H1 (cell line): ENCODE results near the gene CYB5B. TPM values are rescaled to one million over a fixed set of nuclear protein-coding genes. Genes with fewer than 3 reads are reported as not detected.

Experiments used
- CTCF ChIA-PET: fragments of 300-600 bp; sonication (Branson Sonifier 250); formaldehyde crosslinking; loops from one replicate; lab custom pipeline; 2021; ENCODE audit not compliant: partially characterized antibody; lab: Charles Lee
- POLR2A ChIA-PET: fragments of 300-600 bp; sonication (Branson Sonifier 250); formaldehyde crosslinking; loops from one replicate; lab custom pipeline; 2021; ENCODE audit warnings: inconsistent platforms; ENCODE audit not compliant: partially characterized antibody; lab: Charles Lee
- DNase-seq, 2 experiments: peaks; one replicate each; pipeline versions ENCODE4 v3.0.0 to v3.0.0-alpha.2; 2010 to 2022; ENCODE audit warnings: low spot score in 2 of 2, low read depth in 1 of 2, mixed read lengths in 1 of 2
- FAIRE-seq: peaks from 2 replicates; lab custom pipeline; 2011; peaks lifted over from hg19 to GRCh38; lab: Jason Lieb, UNC
- H2AFZ ChIP-seq: 2 replicates; pipeline ENCODE4 v1.8.1; 2012; ENCODE audit warnings: low read length, inconsistent platforms
- H2AK5ac ChIP-seq: 2 replicates; pipeline ENCODE4 v1.6.1; 2013; ENCODE audit warnings: low read depth, low read length
- H2BK120ac ChIP-seq: replicated peaks from 2 replicates; pipeline ENCODE3; 2013; ENCODE audit warnings: low read depth, low read length, inconsistent platforms
- H2BK12ac ChIP-seq: 2 replicates; pipeline ENCODE4 v1.6.1; 2013; ENCODE audit warnings: low read depth, low read length
- H2BK15ac ChIP-seq: 2 replicates; pipeline ENCODE4 v1.6.1; 2013; ENCODE audit warnings: low read length
- H2BK20ac ChIP-seq: 2 replicates; pipeline ENCODE4 v1.6.1; 2013; ENCODE audit warnings: low read length
- H2BK5ac ChIP-seq: 2 replicates; pipeline ENCODE4 v1.6.1; 2013; ENCODE audit warnings: low read depth, low read length
- H3K14ac ChIP-seq: 2 replicates; pipeline ENCODE4 v1.6.1; 2013; ENCODE audit warnings: inconsistent platforms; ENCODE audit not compliant: insufficient read length
- H3K18ac ChIP-seq: 2 replicates; pipeline ENCODE4 v1.6.1; 2013; ENCODE audit warnings: low read length; ENCODE audit errors: extremely low read depth
- H3K23ac ChIP-seq: 2 replicates; pipeline ENCODE4 v1.6.1; 2013; ENCODE audit warnings: inconsistent platforms; ENCODE audit not compliant: insufficient read length
- H3K23me2 ChIP-seq: 2 replicates; pipeline ENCODE4 v1.6.1; 2013; ENCODE audit warnings: low read depth, low read length
- H3K27ac ChIP-seq: 2 replicates; pipeline ENCODE4 v1.6.1; 2011; ENCODE audit warnings: low read depth, low read length, inconsistent platforms
- H3K27me3 ChIP-seq, 4 experiments: replicated peaks in 1 of 4; 1 replicate in 1 of 4; 2 replicates in 3 of 4; pipeline versions ENCODE4 v1.6.1 to v1.8.1; 2011 to 2013; ENCODE audit warnings: low read length in 3 of 4, mild to moderate bottlenecking in 3 of 4, inconsistent platforms in 2 of 4, mixed read lengths in 2 of 4, moderate library complexity in 1 of 4; ENCODE audit not compliant: control insufficient read depth in 3 of 4, insufficient read depth in 3 of 4; ENCODE audit errors: extremely low read depth in 1 of 4
- H3K36me3 ChIP-seq, 4 experiments: 2 replicates each; pipeline versions ENCODE4 v1.6.1 to v1.8.1; 2011 to 2013; ENCODE audit warnings: mild to moderate bottlenecking in 4 of 4, low read length in 3 of 4, moderate library complexity in 2 of 4, control low read depth in 1 of 4, inconsistent platforms in 1 of 4; ENCODE audit not compliant: insufficient read depth in 4 of 4, control insufficient read depth in 2 of 4
- H3K4ac ChIP-seq: replicated peaks from 2 replicates; pipeline ENCODE3; 2013; ENCODE audit warnings: low read length, low read depth, mixed read lengths, inconsistent platforms; ENCODE audit not compliant: insufficient read length
- H3K4me1 ChIP-seq, 4 experiments: replicated peaks in 1 of 4; 1 replicate in 1 of 4; 2 replicates in 3 of 4; pipeline versions ENCODE4 v1.6.1 to v1.8.1; 2011 to 2013; ENCODE audit warnings: low read length in 3 of 4, inconsistent platforms in 2 of 4, mixed read lengths in 1 of 4; ENCODE audit not compliant: insufficient read depth in 4 of 4, control insufficient read depth in 3 of 4
- H3K4me2 ChIP-seq, 2 experiments: 2 replicates each; pipeline versions ENCODE4 v1.6.1 to v1.8.1; 2011 to 2013; ENCODE audit warnings: low read depth in 2 of 2, low read length in 2 of 2, control low read depth in 1 of 2, inconsistent platforms in 1 of 2, mild to moderate bottlenecking in 1 of 2; ENCODE audit not compliant: insufficient read depth in 1 of 2
- H3K4me3 ChIP-seq, 4 experiments: fragments of 200-600, 300-600 bp in 1 of 4; sonication (generic), shearing (Covaris generic), sonication (Bioruptor Twin) in 1 of 4; 2 replicates each; pipeline versions ENCODE4 v1.5.1 to v1.8.1; 2011 to 2016; ENCODE audit warnings: low read length in 4 of 4, low read depth in 3 of 4, control low read depth in 2 of 4, inconsistent platforms in 2 of 4, mild to moderate bottlenecking in 2 of 4, mixed read lengths in 1 of 4, moderate library complexity in 1 of 4; ENCODE audit not compliant: insufficient read depth in 2 of 4; ENCODE audit errors: extremely low read depth in 1 of 4
- H3K56ac ChIP-seq: replicated peaks from 2 replicates; pipeline ENCODE3; 2013; ENCODE audit warnings: low read depth, mild to moderate bottlenecking, mixed read lengths, low read length, inconsistent platforms; ENCODE audit not compliant: insufficient read length
- H3K79me1 ChIP-seq: 2 replicates; pipeline ENCODE4 v1.6.1; 2013; ENCODE audit warnings: low read depth, low read length, control low read depth
- H3K79me2 ChIP-seq, 2 experiments: 2 replicates each; pipeline versions ENCODE4 v1.6.1 to v1.8.1; 2012 to 2013; ENCODE audit warnings: low read length in 2 of 2, mild to moderate bottlenecking in 2 of 2, inconsistent platforms in 1 of 2; ENCODE audit not compliant: insufficient read depth in 2 of 2, control insufficient read depth in 1 of 2
- H3K9ac ChIP-seq, 4 experiments: replicated peaks in 1 of 4; 1 replicate in 1 of 4; 2 replicates in 3 of 4; pipeline versions ENCODE4 v1.6.1 to v1.8.1; 2011 to 2013; ENCODE audit warnings: low read depth in 3 of 4, low read length in 3 of 4, control low read depth in 2 of 4, mild to moderate bottlenecking in 2 of 4, moderate library complexity in 2 of 4, inconsistent platforms in 1 of 4; ENCODE audit errors: extremely low read depth in 1 of 4
- H3K9me3 ChIP-seq, 2 experiments: 2 replicates each; pipeline versions ENCODE4 v1.6.1 to v1.8.1; 2012 to 2013; ENCODE audit warnings: mild to moderate bottlenecking in 2 of 2, moderate library complexity in 2 of 2, control low read depth in 1 of 2, inconsistent platforms in 1 of 2, low read depth in 1 of 2, low read length in 1 of 2, mixed read lengths in 1 of 2; ENCODE audit not compliant: insufficient read depth in 2 of 2
- H4K20me1 ChIP-seq, 2 experiments: replicated peaks in 1 of 2; 2 replicates each; pipeline versions ENCODE3 to v1.8.1; 2011 to 2013; ENCODE audit warnings: inconsistent platforms in 2 of 2, low read length in 2 of 2, mild to moderate bottlenecking in 1 of 2; ENCODE audit not compliant: insufficient read depth in 2 of 2, control insufficient read depth in 1 of 2
- H4K5ac ChIP-seq: 2 replicates; pipeline ENCODE4 v1.6.1; 2013; ENCODE audit warnings: low read length, low read depth, mixed read lengths, inconsistent platforms; ENCODE audit not compliant: insufficient read length
- H4K8ac ChIP-seq: 2 replicates; pipeline ENCODE4 v1.8.0; 2013; ENCODE audit warnings: mild to moderate bottlenecking, moderate library complexity, low read length, inconsistent platforms; ENCODE audit not compliant: insufficient read depth; ENCODE audit errors: extremely low read depth
- H4K91ac ChIP-seq: replicated peaks from 2 replicates; pipeline ENCODE3; 2013; ENCODE audit warnings: low read length, mixed read lengths, inconsistent platforms; ENCODE audit not compliant: insufficient read length
- CHD1 ChIP-seq: IDR thresholded peaks from 2 replicates; pipeline ENCODE4 v1.6.1; 2012; ENCODE audit warnings: low read depth, low read length, improper control_type of control experiment
- KDM1A ChIP-seq: fragments of 200-600, 300-600 bp; sonication (generic); IDR thresholded peaks from 2 replicates; pipeline ENCODE4 v1.7.1; 2016; ENCODE audit warnings: mild to moderate bottlenecking, low read length, borderline replicate concordance
- NANOG ChIP-seq: IDR thresholded peaks from 2 replicates; pipeline ENCODE4 v1.6.1; 2011; ENCODE audit warnings: low read length, low read depth, mild to moderate bottlenecking, inconsistent platforms; ENCODE audit not compliant: insufficient read depth, poor library complexity, severe bottlenecking
- RBBP5 ChIP-seq: IDR thresholded peaks from 2 replicates; pipeline ENCODE4 v1.7.1; 2012; ENCODE audit warnings: low read depth, mild to moderate bottlenecking, inconsistent platforms, low read length, moderate library complexity, borderline replicate concordance
- WGBS, 2 experiments: shearing (Covaris generic) in 1 of 2; methylation state at CpG; one replicate each; pipeline versions ENCODE4 v1.1.6 to v1.1.7; 2013 to 2015; ENCODE audit warnings: low lambda C conversion rate in 2 of 2, mixed read lengths in 2 of 2, inconsistent platforms in 1 of 2, low coverage in 1 of 2, missing lambda C conversion rate in 1 of 2; ENCODE audit not compliant: insufficient replicate concordance in 2 of 2, insufficient coverage in 1 of 2, insufficient read length in 1 of 2; ENCODE audit errors: extremely low coverage in 1 of 2, missing lambda C conversion rate in 1 of 2; 5-methylcytosine and 5-hydroxymethylcytosine counted together
- polyA plus RNA-seq, 7 experiments: library from polyadenylated mRNA; depleted of rRNA in 3 of 7; stranded (reverse) in 5 of 7; unstranded in 2 of 7; fragments of >200 nt in 5 of 7; fragments of 200-250 nt in 2 of 7; gene quantifications; 1 replicate in 5 of 7; 2 replicates in 1 of 7; 4 replicates in 1 of 7; pipeline versions ENCODE4 v1.2.1 to v1.2.3, GENCODE V29; 2011 to 2013; ENCODE audit warnings: missing spikeins in 2 of 7, mixed read lengths in 2 of 7
- total RNA-seq: library from RNA; stranded (reverse); fragmentation: NEBNext Ultra II Directional; extraction: Animal tissue kit (Norgen Biotek cat#: 25700); gene quantifications from 2 replicates; pipeline ENCODE4 v1.2.1, GENCODE V29; 2021

The CYB5B gene
- total and polyA plus RNA-seq, 2 of the 8 experiments (the other 6 are each of a cell fraction or from before 2014, with no cell fraction given): 108 to 127 TPM

DNA sequence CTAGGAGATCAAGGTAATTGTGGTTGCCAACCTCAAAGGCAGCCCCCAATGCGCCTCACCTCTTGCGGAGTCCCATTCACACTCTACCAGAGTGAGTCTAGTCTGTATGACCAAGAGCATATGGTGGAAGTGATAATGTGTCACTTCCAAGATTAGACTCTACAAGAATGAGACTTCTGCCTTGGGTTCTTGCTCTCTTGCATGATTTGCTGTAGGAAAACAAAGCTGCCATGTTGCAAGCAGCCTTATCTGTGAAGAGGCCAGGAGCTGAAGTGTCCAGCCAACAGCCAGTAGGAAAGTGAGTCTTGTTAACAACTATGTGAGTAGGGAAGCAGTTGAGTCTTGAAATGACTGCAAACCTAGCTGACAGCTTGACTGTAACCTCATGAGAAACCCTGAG, 42.0 kb upstream of the CYB5B start:
- Histone ChIP-seq H3K4me2 (no peak overlapping the region), H3K14ac (no peak overlapping the region), H4K8ac (no peak overlapping the region), H2BK20ac (no peak overlapping the region), H2BK5ac (no peak overlapping the region), H4K91ac (no peak overlapping the region), H3K27ac (no peak overlapping the region), H2BK120ac (no peak overlapping the region), H4K5ac (no peak overlapping the region), H2AFZ (no peak overlapping the region), H3K9me3 (no peaks in the 10 kb centered on the region), H3K18ac (no peak overlapping the region), H3K23ac (no peak overlapping the region), H3K4me1 (no peaks in the 10 kb centered on the region; a peak in 1 of 7 replicates), H4K20me1 (peaks cover 0 to 2% of the 10 kb centered on the region in 2 experiments), H2BK12ac (no peak overlapping the region), H3K79me2 (peaks cover 5 to 36% of the 10 kb centered on the region in 2 experiments), H3K4me3 (no peak overlapping the region), H3K27me3 (no peaks in the 10 kb centered on the region), H3K9ac (no peak overlapping the region), H2AK5ac (no peak overlapping the region), H3K4ac (no peak overlapping the region), H3K79me1 (no peaks in the 10 kb centered on the region), H3K56ac (no peak overlapping the region), H3K36me3 (peaks cover 12 to 53% (median 30%) of the 10 kb centered on the region in 4 experiments), H2BK15ac (no peak overlapping the region), H3K23me2 (no peaks in the 10 kb centered on the region)
- ChIA-PET POLR2A (interaction anchor here (0.6 to 2.6 kb wide), 5 partner anchors 13 to 344 kb away, joined by 3 to 7 read pairs (median 3); partner anchors contain the start of gene NQO1), CTCF (interaction anchor here (1.0 to 2.3 kb wide), 4 partner anchors 9 to 42 kb away, joined by 3 to 9 read pairs (median 4); no protein-coding TSS in a partner anchor)
- FAIRE-seq: no peak
- 92% methylated on average over 2 of the region's 2 CpGs; no CpG with 5 or more reads in 1 of the 2 experiments for WGBS, 2 experiments
- TF ChIP-seq CHD1 (no peak), RBBP5 (no peak), NANOG (no peak), KDM1A (no peak)
- no peak for DNase-seq
